HG02623 (cell line): ENCODE data around the gene CD209.
"Not testable (repeated sequence)": the region's sequence is repeated elsewhere in the genome, so short reads cannot be mapped to it uniquely, and the experiment has no call there.

ENCODE experiments used
- ATAC-seq: cut with Tn5 transposase; IDR thresholded peaks from one replicate; pipeline ENCODE4 v1.9.1; 2021; ENCODE audit warnings: moderate library complexity; ENCODE audit not compliant: unreplicated experiment

The CD209 gene

GRCh38 chr19:7746903-7747884, at the start of gene CD209:
CD209 (minus strand) TSS chr19:7747534; CDS start chr19:7747511, 23 bp downstream.
- ATAC-seq, result no peak

- no peak for ATAC-seq
Observed at GRCh38 chr19:7795555-7796161, 48.3 kb upstream of the CD209 start.

GRCh38 chr19:7793493-7793892, 46.2 kb upstream of the CD209 start:
- no peak for ATAC-seq

- not testable (repeated sequence) for ATAC-seq
Observed at GRCh38 chr19:7792701-7793100, 45.4 kb upstream of the CD209 start.

- no peak for ATAC-seq
Observed at GRCh38 chr19:7792281-7792680, 44.9 kb upstream of the CD209 start.

- ATAC-seq, result no peak
Observed at GRCh38 chr19:7790416-7790815, 43.1 kb upstream of the CD209 start.

GRCh38 chr19:7789447-7789846, 42.1 kb upstream of the CD209 start:
- ATAC-seq, result no peak

- ATAC-seq, result no peak
Observed at GRCh38 chr19:7788933-7789323, 41.6 kb upstream of the CD209 start.

- ATAC-seq, result no peak
Observed at GRCh38 chr19:7788178-7788932, 41.0 kb upstream of the CD209 start.

- no peak for ATAC-seq
Observed at GRCh38 chr19:7787602-7788177, 40.4 kb upstream of the CD209 start.

GRCh38 chr19:7787141-7787540, 39.8 kb upstream of the CD209 start:
- ATAC-seq, result no peak

- ATAC-seq, result no peak
Observed at GRCh38 chr19:7784856-7785255, 37.5 kb upstream of the CD209 start.

- no peak for ATAC-seq
Observed at GRCh38 chr19:7783991-7784423, 36.7 kb upstream of the CD209 start.

- no peak for ATAC-seq
Observed at GRCh38 chr19:7781157-7781556, 33.8 kb upstream of the CD209 start.

- ATAC-seq, result no peak
Observed at GRCh38 chr19:7779631-7780486, 32.5 kb upstream of the CD209 start.

GRCh38 chr19:7778081-7778480, 30.7 kb upstream of the CD209 start:
- ATAC-seq, result no peak

- ATAC-seq, result no peak
Observed at GRCh38 chr19:7775761-7776160, 28.4 kb upstream of the CD209 start.

- no peak for ATAC-seq
Observed at GRCh38 chr19:7773841-7774240, 26.5 kb upstream of the CD209 start.

- ATAC-seq, result no peak
Observed at GRCh38 chr19:7772752-7773291, 25.5 kb upstream of the CD209 start.

- no peak for ATAC-seq
Observed at GRCh38 chr19:7771072-7771471, 23.7 kb upstream of the CD209 start.
